ENCODE data around the gene DBR1.

DNA sequence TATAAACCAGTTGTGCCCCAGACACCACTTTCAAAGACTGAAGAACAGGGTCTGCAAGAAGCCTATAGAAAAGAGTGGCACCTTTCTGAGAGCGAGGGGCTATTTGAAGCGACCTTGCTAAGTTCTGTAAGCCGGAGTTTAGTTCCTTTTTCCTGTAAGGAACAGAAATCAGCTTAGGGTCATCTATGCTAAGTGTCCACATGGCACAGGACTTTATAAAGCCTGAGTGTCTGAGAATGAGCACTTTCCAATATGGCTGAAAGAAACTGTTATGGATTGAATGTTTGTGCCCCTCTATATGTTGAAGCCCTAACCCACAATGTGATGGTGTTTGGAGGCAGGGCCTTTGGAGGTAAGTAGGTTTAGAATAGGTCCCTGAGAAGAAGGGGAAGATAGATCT, 38.5 kb downstream of the DBR1 start:
- no peak for TF ChIP-seq POLR2AphosphoS5 (IDR thresholded peaks at IDR 0.05)
- TF ChIP-seq, protein P1, sequence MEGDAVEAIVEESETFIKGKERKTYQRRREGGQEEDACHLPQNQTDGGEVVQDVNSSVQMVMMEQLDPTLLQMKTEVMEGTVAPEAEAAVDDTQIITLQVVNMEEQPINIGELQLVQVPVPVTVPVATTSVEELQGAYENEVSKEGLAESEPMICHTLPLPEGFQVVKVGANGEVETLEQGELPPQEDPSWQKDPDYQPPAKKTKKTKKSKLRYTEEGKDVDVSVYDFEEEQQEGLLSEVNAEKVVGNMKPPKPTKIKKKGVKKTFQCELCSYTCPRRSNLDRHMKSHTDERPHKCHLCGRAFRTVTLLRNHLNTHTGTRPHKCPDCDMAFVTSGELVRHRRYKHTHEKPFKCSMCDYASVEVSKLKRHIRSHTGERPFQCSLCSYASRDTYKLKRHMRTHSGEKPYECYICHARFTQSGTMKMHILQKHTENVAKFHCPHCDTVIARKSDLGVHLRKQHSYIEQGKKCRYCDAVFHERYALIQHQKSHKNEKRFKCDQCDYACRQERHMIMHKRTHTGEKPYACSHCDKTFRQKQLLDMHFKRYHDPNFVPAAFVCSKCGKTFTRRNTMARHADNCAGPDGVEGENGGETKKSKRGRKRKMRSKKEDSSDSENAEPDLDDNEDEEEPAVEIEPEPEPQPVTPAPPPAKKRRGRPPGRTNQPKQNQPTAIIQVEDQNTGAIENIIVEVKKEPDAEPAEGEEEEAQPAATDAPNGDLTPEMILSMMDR (IDR thresholded peaks at IDR 0.05): no peak
- no peak for TF ChIP-seq POLR2A (IDR thresholded peaks at IDR 0.05)
